Measurements from ENCODE around the gene GRK5.

Gene GRK5

GRCh38 chr10:119319161-119319919 lies 112.0 kb downstream of the GRK5 start:
- no peaks in the 10 kb centered on the region for H3K9me3 ChIP-seq
- no peak for DNase-seq
- H3K36me3 ChIP-seq: no peaks in the 10 kb centered on the region
- no peaks in the 10 kb centered on the region for H3K27me3 ChIP-seq
- no peak for TF ChIP-seq CTCF (IDR thresholded peaks at IDR 0.05; ENCODE audit: low read depth, low read length)
- H3K4me3 ChIP-seq (ENCODE audit: low read depth, low read length): no peak overlapping the region
- peaks cover 12% of the 10 kb centered on the region for H3K4me1 ChIP-seq

GRCh38 chr10:119319920-119320258 lies 112.5 kb downstream of the GRK5 start:
- no peaks in the 10 kb centered on the region for H3K27me3 ChIP-seq
- H3K4me3 ChIP-seq (ENCODE audit: low read depth, low read length): no peak overlapping the region
- H3K4me1 ChIP-seq: peaks cover 12% of the 10 kb centered on the region
- H3K36me3 ChIP-seq: no peaks in the 10 kb centered on the region
- H3K9me3 ChIP-seq: no peaks in the 10 kb centered on the region
- DNase-seq: no peak
- TF ChIP-seq CTCF (IDR thresholded peaks at IDR 0.05; ENCODE audit: low read depth, low read length): no peak

GRCh38 chr10:119320981-119321380 lies 113.6 kb downstream of the GRK5 start:
- Histone ChIP-seq H3K9me3 (no peaks in the 10 kb centered on the region), H3K36me3 (no peaks in the 10 kb centered on the region), H3K27me3 (no peaks in the 10 kb centered on the region), H3K4me1 (peaks cover 6% of the 10 kb centered on the region), H3K4me3 (ENCODE audit: low read depth, low read length) (no peak overlapping the region)
- TF ChIP-seq CTCF (IDR thresholded peaks at IDR 0.05; ENCODE audit: low read depth, low read length): no peak
- no peak for DNase-seq

- H3K27me3 ChIP-seq: no peaks in the 10 kb centered on the region
- no peaks in the 10 kb centered on the region for H3K36me3 ChIP-seq
- TF ChIP-seq CTCF (IDR thresholded peaks at IDR 0.05; ENCODE audit: low read depth, low read length): no peak
- no peak for DNase-seq
- H3K9me3 ChIP-seq: no peaks in the 10 kb centered on the region
- no peak overlapping the region for H3K4me3 ChIP-seq (ENCODE audit: low read depth, low read length)
- H3K4me1 ChIP-seq: no peaks in the 10 kb centered on the region
Observed at GRCh38 chr10:119323085-119324016, 116.0 kb downstream of the GRK5 start.

- Histone ChIP-seq H3K4me3 (ENCODE audit: low read depth, low read length) (no peak overlapping the region), H3K27me3 (no peaks in the 10 kb centered on the region), H3K9me3 (no peaks in the 10 kb centered on the region), H3K36me3 (no peaks in the 10 kb centered on the region), H3K4me1 (no peaks in the 10 kb centered on the region)
- no peak for DNase-seq
- TF ChIP-seq CTCF (IDR thresholded peaks at IDR 0.05; ENCODE audit: low read depth, low read length): no peak
Observed at GRCh38 chr10:119325131-119325530, 117.8 kb downstream of the GRK5 start.

GRCh38 chr10:119326167-119326566 lies 118.8 kb downstream of the GRK5 start:
- no peak for TF ChIP-seq CTCF (IDR thresholded peaks at IDR 0.05; ENCODE audit: low read depth, low read length)
- H3K27me3 ChIP-seq: no peaks in the 10 kb centered on the region
- H3K4me3 ChIP-seq (ENCODE audit: low read depth, low read length): no peak overlapping the region
- H3K4me1 ChIP-seq: no peaks in the 10 kb centered on the region
- no peaks in the 10 kb centered on the region for H3K9me3 ChIP-seq
- no peaks in the 10 kb centered on the region for H3K36me3 ChIP-seq
- DNase-seq: no peak
